HUES64 (cell line): ENCODE results near the gene PLCZ1.

Experiments used
- H3K27ac ChIP-seq: 2 replicates; pipeline ENCODE4 v1.7.0; 2013; ENCODE audit warnings: low read depth, low read length, inconsistent platforms
- H3K27me3 ChIP-seq: 2 replicates; pipeline ENCODE4 v1.6.1; 2013; ENCODE audit warnings: mild to moderate bottlenecking, low read length; ENCODE audit not compliant: insufficient read depth
- H3K36me3 ChIP-seq: 2 replicates; pipeline ENCODE4 v1.6.1; 2013; ENCODE audit warnings: mild to moderate bottlenecking, low read length; ENCODE audit not compliant: insufficient read depth
- H3K4me1 ChIP-seq: 2 replicates; pipeline ENCODE4 v1.6.1; 2013; ENCODE audit warnings: mild to moderate bottlenecking, low read length, moderate library complexity; ENCODE audit not compliant: insufficient read depth
- H3K4me3 ChIP-seq: 2 replicates; pipeline ENCODE4 v1.5.1; 2013; ENCODE audit warnings: mild to moderate bottlenecking, low read length, moderate library complexity
- H3K9ac ChIP-seq: 2 replicates; pipeline ENCODE4 v1.6.1; 2013; ENCODE audit warnings: mild to moderate bottlenecking, low read depth, low read length
- H3K9me3 ChIP-seq: 2 replicates; pipeline ENCODE4 v1.6.1; 2013; ENCODE audit warnings: low read depth, low read length; ENCODE audit not compliant: insufficient read depth
- WGBS: fragments of 150-250, 120-280 bp; methylation state at CpG from one replicate; pipeline ENCODE4 v1.1.7; 2013; ENCODE audit warnings: missing lambda C conversion rate; 5-methylcytosine and 5-hydroxymethylcytosine counted together

PLCZ1 gene

GRCh38 chr12:18658179-18658578 is 79.6 kb downstream of the PLCZ1 start:
- Histone ChIP-seq H3K36me3 (no peaks in the 10 kb centered on the region), H3K27ac (no peak overlapping the region), H3K9ac (no peak overlapping the region), H3K9me3 (no peaks in the 10 kb centered on the region), H3K4me1 (peaks cover 4% of the 10 kb centered on the region; the same call in 1 of the 2 replicates), H3K4me3 (no peak overlapping the region), H3K27me3 (no peaks in the 10 kb centered on the region)
- 84% methylated on average over 2 of the region's 2 CpGs for WGBS

GRCh38 chr12:18655351-18655750 is 82.5 kb downstream of the PLCZ1 start:
- WGBS, result 88% methylated on average over 2 of the region's 4 CpGs

GRCh38 chr12:18653465-18653864 is 84.3 kb downstream of the PLCZ1 start:
- Histone ChIP-seq H3K4me3 (no peak overlapping the region), H3K27ac (no peak overlapping the region), H3K27me3 (no peaks in the 10 kb centered on the region), H3K36me3 (no peaks in the 10 kb centered on the region), H3K4me1 (no peaks in the 10 kb centered on the region), H3K9ac (no peak overlapping the region), H3K9me3 (no peaks in the 10 kb centered on the region)
- WGBS, result 100% methylated on average over 1 of the region's 1 CpG

More at GRCh38 chr12:18655351-18655750, 82.5 kb downstream of the PLCZ1 start:
- H3K27me3 ChIP-seq, result no peaks in the 10 kb centered on the region
- no peak overlapping the region for H3K27ac ChIP-seq
- H3K36me3 ChIP-seq, result no peaks in the 10 kb centered on the region
- H3K4me3 ChIP-seq, result no peak overlapping the region
- H3K9ac ChIP-seq, result no peak overlapping the region
- no peaks in the 10 kb centered on the region for H3K9me3 ChIP-seq
- peaks cover 4% of the 10 kb centered on the region; the same call in 1 of the 2 replicates for H3K4me1 ChIP-seq

- Histone ChIP-seq H3K27ac (no peak overlapping the region), H3K4me3 (no peak overlapping the region), H3K9ac (no peak overlapping the region), H3K27me3 (no peaks in the 10 kb centered on the region), H3K9me3 (no peaks in the 10 kb centered on the region), H3K36me3 (no peaks in the 10 kb centered on the region), H3K4me1 (no peaks in the 10 kb centered on the region)
These were observed 85.2 kb downstream of the PLCZ1 start for GRCh38 chr12:18652596-18652995.

GRCh38 chr12:18651525-18651924 is 86.3 kb downstream of the PLCZ1 start:
- H3K9me3 ChIP-seq, result no peaks in the 10 kb centered on the region
- H3K27me3 ChIP-seq, result no peaks in the 10 kb centered on the region
- H3K27ac ChIP-seq, result no peak overlapping the region
- 92% methylated on average over 2 of the region's 2 CpGs for WGBS
- H3K4me3 ChIP-seq, result no peak overlapping the region
- no peaks in the 10 kb centered on the region for H3K4me1 ChIP-seq
- H3K36me3 ChIP-seq, result no peaks in the 10 kb centered on the region
- no peak overlapping the region for H3K9ac ChIP-seq

GRCh38 chr12:18646286-18646890 is 91.4 kb downstream of the PLCZ1 start:
- no peaks in the 10 kb centered on the region for H3K9me3 ChIP-seq
- H3K9ac ChIP-seq, result no peak overlapping the region
- no peaks in the 10 kb centered on the region for H3K36me3 ChIP-seq
- WGBS, result 91% methylated on average over 6 of the region's 6 CpGs
- H3K4me1 ChIP-seq, result no peaks in the 10 kb centered on the region
- no peaks in the 10 kb centered on the region for H3K27me3 ChIP-seq
- H3K4me3 ChIP-seq, result no peak overlapping the region
- no peak overlapping the region for H3K27ac ChIP-seq

- Histone ChIP-seq H3K27ac (no peak overlapping the region), H3K4me1 (no peaks in the 10 kb centered on the region), H3K27me3 (no peaks in the 10 kb centered on the region), H3K9me3 (no peaks in the 10 kb centered on the region), H3K36me3 (no peaks in the 10 kb centered on the region), H3K9ac (no peak overlapping the region), H3K4me3 (no peak overlapping the region)
- WGBS, result 93% methylated on average over 3 of the region's 3 CpGs
These were observed 93.2 kb downstream of the PLCZ1 start for GRCh38 chr12:18644564-18644963.

- H3K4me3 ChIP-seq, result no peak overlapping the region
- no peak overlapping the region for H3K9ac ChIP-seq
- no peaks in the 10 kb centered on the region for H3K4me1 ChIP-seq
- no peaks in the 10 kb centered on the region for H3K27me3 ChIP-seq
- no peak overlapping the region for H3K27ac ChIP-seq
- no peaks in the 10 kb centered on the region for H3K9me3 ChIP-seq
- WGBS, result 95% methylated on average over 4 of the region's 5 CpGs
- no peaks in the 10 kb centered on the region for H3K36me3 ChIP-seq
These were observed 94.1 kb downstream of the PLCZ1 start for GRCh38 chr12:18643681-18644080.

GRCh38 chr12:18640321-18640955 is 97.4 kb downstream of the PLCZ1 start:
- no peak overlapping the region for H3K9ac ChIP-seq
- H3K36me3 ChIP-seq, result no peaks in the 10 kb centered on the region
- H3K27ac ChIP-seq, result no peak overlapping the region
- no peaks in the 10 kb centered on the region for H3K9me3 ChIP-seq
- no peak overlapping the region for H3K4me3 ChIP-seq
- no peaks in the 10 kb centered on the region for H3K4me1 ChIP-seq
- 96% methylated on average over 3 of the region's 4 CpGs for WGBS
- no peaks in the 10 kb centered on the region for H3K27me3 ChIP-seq

GRCh38 chr12:18634382-18634781 is 103.4 kb downstream of the PLCZ1 start:
- no peaks in the 10 kb centered on the region for H3K36me3 ChIP-seq

More at GRCh38 chr12:18634382-18634781, 103.4 kb downstream of the PLCZ1 start:
- H3K4me3 ChIP-seq, result no peak overlapping the region
- WGBS, result 82% methylated on average over 4 of the region's 4 CpGs
- H3K27ac ChIP-seq, result no peak overlapping the region
- no peaks in the 10 kb centered on the region for H3K9me3 ChIP-seq
- H3K9ac ChIP-seq, result no peak overlapping the region
- H3K4me1 ChIP-seq, result no peaks in the 10 kb centered on the region
- H3K27me3 ChIP-seq, result no peaks in the 10 kb centered on the region
